Type B pancreatic cell (in vitro differentiated cells): ENCODE measurements around the gene TAGAP. TPM values are rescaled to one million over a fixed set of nuclear protein-coding genes. Genes with fewer than 3 reads are reported as not detected.

Source experiments
- DNase-seq: peaks from one replicate; pipeline ENCODE4 v3.0.0; 2021; ENCODE audit warnings: mixed read lengths; ENCODE audit not compliant: unreplicated experiment; ENCODE audit errors: extremely low spot score
- H3K27ac Mint-ChIP-seq: 2 replicates; pipeline ENCODE4 v1.8.0; 2021; ENCODE audit warnings: mild to moderate bottlenecking, mixed read lengths
- H3K27me3 Mint-ChIP-seq: 2 replicates; pipeline ENCODE4 v1.8.0; 2021; ENCODE audit warnings: mixed read lengths
- H3K36me3 Mint-ChIP-seq: 2 replicates; pipeline ENCODE4 v1.8.0; 2021; ENCODE audit warnings: mixed read lengths
- H3K4me1 Mint-ChIP-seq: one replicate; pipeline ENCODE4 v1.8.0; 2021; ENCODE audit warnings: mixed read lengths; ENCODE audit not compliant: unreplicated experiment
- H3K4me3 Mint-ChIP-seq: 2 replicates; pipeline ENCODE4 v1.8.0; 2021; ENCODE audit warnings: mild to moderate bottlenecking, mixed read lengths
- H3K9me3 Mint-ChIP-seq: 2 replicates; pipeline ENCODE4 v1.8.0; 2021; ENCODE audit warnings: mixed read lengths
- total RNA-seq: library from RNA; stranded (reverse); gene quantifications from 2 replicates; pipeline ENCODE4 v1.2.1, GENCODE V29; 2021; ENCODE audit warnings: low replicate concordance
- TF ChIP-seq, protein P1 (sequence below): fragments of 200-600 bp; sonication (generic); conservative IDR thresholded peaks from 2 replicates; pipeline ENCODE4 v1.5.0; 2021; ENCODE audit warnings: antibody characterized with exemption, mild to moderate bottlenecking

Gene TAGAP
- total RNA-seq, 1 donor from 2014 or later: 0.22 TPM

DNA sequence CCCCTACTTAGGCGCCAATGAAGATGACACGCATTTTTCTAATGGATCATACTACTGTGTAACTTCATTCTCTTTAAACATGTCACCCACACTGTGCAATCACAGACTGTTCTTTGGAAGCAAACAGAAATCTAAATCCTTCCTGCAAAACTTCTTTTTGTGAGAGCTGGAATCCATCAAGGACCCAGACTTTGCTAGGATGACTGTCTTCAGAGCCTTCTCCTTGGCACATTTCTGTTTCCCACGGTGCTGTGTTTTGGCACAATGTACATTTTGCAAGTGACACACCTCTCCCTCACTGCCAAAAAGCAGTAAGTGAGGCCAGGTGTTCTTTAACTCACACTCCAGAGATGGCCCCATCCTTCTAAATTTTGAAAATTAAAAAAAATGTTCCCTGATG is 21.7 kb upstream of the TAGAP start:
- no peak for DNase-seq
- no peaks in the 10 kb centered on the region for H3K9me3 Mint-ChIP-seq
- no peaks in the 10 kb centered on the region for H3K4me1 Mint-ChIP-seq
- H3K4me3 Mint-ChIP-seq: no peak overlapping the region
- no peak overlapping the region for H3K27ac Mint-ChIP-seq
- TF ChIP-seq, protein P1, sequence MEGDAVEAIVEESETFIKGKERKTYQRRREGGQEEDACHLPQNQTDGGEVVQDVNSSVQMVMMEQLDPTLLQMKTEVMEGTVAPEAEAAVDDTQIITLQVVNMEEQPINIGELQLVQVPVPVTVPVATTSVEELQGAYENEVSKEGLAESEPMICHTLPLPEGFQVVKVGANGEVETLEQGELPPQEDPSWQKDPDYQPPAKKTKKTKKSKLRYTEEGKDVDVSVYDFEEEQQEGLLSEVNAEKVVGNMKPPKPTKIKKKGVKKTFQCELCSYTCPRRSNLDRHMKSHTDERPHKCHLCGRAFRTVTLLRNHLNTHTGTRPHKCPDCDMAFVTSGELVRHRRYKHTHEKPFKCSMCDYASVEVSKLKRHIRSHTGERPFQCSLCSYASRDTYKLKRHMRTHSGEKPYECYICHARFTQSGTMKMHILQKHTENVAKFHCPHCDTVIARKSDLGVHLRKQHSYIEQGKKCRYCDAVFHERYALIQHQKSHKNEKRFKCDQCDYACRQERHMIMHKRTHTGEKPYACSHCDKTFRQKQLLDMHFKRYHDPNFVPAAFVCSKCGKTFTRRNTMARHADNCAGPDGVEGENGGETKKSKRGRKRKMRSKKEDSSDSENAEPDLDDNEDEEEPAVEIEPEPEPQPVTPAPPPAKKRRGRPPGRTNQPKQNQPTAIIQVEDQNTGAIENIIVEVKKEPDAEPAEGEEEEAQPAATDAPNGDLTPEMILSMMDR: no peak
- peaks cover 64% of the 10 kb centered on the region for H3K27me3 Mint-ChIP-seq
- H3K36me3 Mint-ChIP-seq: no peaks in the 10 kb centered on the region

DNA sequence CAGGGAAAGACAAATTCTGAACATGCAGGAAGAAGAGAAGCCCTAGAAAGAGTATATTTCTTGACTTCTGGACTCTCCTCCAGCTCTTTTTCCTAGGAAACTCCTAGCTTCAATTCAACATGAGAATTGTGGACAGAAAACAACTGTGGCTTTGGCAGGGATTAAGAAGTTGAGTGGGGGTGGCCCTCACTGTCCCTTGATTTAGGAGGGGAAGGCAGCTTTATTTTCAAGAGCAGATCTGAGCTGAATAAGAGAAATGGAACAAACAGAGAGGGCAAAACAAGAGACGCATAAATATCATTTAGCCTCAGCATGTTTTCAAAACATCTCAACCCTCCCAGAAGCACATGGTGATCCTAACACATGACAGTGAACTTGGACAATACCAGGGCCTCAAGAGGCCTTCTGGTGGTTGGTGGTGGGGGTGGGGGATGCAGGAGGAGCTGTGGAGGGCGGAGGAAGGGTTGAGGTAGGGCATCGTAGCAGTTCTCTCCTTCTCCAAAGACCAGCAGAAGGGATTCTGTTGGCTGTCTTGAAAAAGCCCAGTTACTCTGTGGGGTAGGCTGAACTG is 21.1 kb upstream of the TAGAP start:
- Mint-ChIP-seq H3K27ac (no peak overlapping the region), H3K36me3 (no peaks in the 10 kb centered on the region), H3K4me1 (no peaks in the 10 kb centered on the region), H3K4me3 (no peak overlapping the region), H3K9me3 (no peaks in the 10 kb centered on the region), H3K27me3 (peaks cover 64% of the 10 kb centered on the region)
- TF ChIP-seq, protein P1: no peak
- DNase-seq: no peak

DNA sequence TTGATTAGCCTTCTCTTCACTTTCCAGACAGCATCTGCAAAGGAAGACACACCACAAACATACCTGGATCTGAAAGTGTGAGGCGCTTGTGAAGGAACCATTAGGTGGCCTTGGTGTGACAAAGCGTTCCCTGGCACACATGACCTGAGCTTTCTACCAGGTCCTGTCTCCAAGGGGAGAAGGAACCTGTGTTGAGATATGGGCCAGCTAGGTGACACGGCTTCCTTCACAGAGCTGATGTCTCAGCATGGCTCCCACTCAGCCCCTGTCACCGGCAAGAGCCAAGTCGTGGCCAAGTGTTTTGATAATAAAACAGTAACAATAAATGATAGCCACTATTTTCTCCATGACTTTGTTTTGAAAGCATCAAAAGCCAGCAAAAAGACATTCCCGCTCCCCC is 20.3 kb upstream of the TAGAP start:
- Mint-ChIP-seq H3K27ac (no peak overlapping the region), H3K27me3 (peaks cover 66% of the 10 kb centered on the region), H3K4me3 (no peak overlapping the region), H3K4me1 (no peaks in the 10 kb centered on the region), H3K36me3 (no peaks in the 10 kb centered on the region), H3K9me3 (no peaks in the 10 kb centered on the region)
- TF ChIP-seq, protein P1: no peak
- no peak for DNase-seq

DNA sequence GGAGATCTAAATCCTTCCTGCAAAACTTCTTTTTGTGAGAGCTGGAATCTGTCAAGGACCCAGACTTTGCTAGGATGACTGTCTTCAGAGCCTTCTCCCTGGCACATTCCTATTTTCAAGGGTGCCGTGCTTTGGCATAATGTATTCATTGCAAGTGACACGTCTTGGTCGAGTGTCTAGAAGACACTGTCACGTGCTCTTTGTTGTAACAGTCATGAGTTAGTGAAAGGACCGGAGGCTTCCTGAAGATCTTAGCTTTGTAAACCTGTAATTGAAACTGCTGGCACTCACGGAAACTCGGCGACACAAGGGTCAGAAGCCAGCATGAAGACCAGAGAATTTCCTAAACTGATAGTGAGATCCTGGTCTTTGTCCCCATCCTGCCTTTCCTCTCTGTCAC is 19.7 kb upstream of the TAGAP start:
- no peak overlapping the region for H3K4me3 Mint-ChIP-seq
- H3K9me3 Mint-ChIP-seq: no peaks in the 10 kb centered on the region
- DNase-seq: no peak
- H3K27ac Mint-ChIP-seq: no peak overlapping the region
- no peaks in the 10 kb centered on the region for H3K36me3 Mint-ChIP-seq
- no peaks in the 10 kb centered on the region for H3K4me1 Mint-ChIP-seq
- H3K27me3 Mint-ChIP-seq: peaks cover 63% of the 10 kb centered on the region
- TF ChIP-seq, protein P1: no peak

DNA sequence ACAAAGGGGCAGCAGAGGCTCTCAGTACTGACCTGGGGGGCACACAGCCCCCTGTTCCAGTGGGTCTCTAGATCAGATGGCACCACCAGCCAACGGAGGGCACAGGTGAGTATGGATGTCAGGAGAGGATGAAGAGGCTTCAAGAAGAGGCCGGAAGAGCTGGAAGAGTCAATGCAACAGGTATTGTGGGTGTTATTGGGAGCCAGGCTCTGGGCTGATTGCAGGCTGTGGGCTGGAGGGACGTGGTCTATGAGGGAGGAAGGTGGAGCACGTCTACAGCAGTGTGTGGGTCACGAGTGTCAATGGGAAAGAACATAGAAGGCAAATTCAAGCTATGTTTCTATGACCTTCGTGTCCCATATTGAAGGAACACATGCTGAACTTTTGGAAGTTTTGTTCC is 18.8 kb upstream of the TAGAP start:
- TF ChIP-seq, protein P1: no peak
- DNase-seq: no peak
- no peaks in the 10 kb centered on the region for H3K9me3 Mint-ChIP-seq

DNA sequence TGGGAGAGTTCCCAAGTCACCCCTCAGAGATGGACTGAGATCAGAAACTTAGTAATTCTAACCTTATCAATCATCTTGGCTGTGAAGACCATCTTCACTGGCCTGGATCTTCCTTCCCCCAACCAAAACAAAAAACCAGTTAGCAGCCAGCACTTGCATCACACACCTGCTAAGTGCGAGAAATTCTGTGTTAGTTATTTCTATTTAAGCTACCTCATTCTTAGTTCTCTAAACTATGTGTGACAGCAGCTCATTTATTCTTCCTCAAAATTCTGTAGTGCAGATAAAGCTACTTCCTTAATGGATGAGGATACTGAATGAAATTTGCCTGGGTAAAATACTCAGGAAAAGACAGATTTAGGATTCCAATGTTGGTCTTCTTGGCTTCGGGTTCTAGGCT is 18.2 kb upstream of the TAGAP start:
- H3K36me3 Mint-ChIP-seq: no peaks in the 10 kb centered on the region
- H3K27me3 Mint-ChIP-seq: peaks cover 50% of the 10 kb centered on the region
- no peak overlapping the region for H3K27ac Mint-ChIP-seq

More for the DNA sequence above, 18.8 kb upstream of the TAGAP start:
- H3K4me1 Mint-ChIP-seq: no peaks in the 10 kb centered on the region
- H3K27ac Mint-ChIP-seq: no peak overlapping the region
- no peaks in the 10 kb centered on the region for H3K36me3 Mint-ChIP-seq
- no peak overlapping the region for H3K4me3 Mint-ChIP-seq
- peaks cover 56% of the 10 kb centered on the region for H3K27me3 Mint-ChIP-seq

More for the DNA sequence above, 18.2 kb upstream of the TAGAP start:
- no peaks in the 10 kb centered on the region for H3K9me3 Mint-ChIP-seq
- no peaks in the 10 kb centered on the region for H3K4me1 Mint-ChIP-seq
- TF ChIP-seq, protein P1: no peak
- DNase-seq: no peak
- H3K4me3 Mint-ChIP-seq: no peak overlapping the region
